GM12878 (cell line): ENCODE measurements around the gene ONECUT2. TPM values are rescaled to one million over a fixed set of nuclear protein-coding genes. Genes with fewer than 3 reads are reported as not detected.

Source experiments
- ATAC-seq: fragments of 200-7000 bp; cut with Tn5 transposase; 3 replicates; pipeline ENCODE4 v1.9.1; 2020; ENCODE audit warnings: mild to moderate bottlenecking, moderate library complexity
- BruUV-seq: library from RNA; stranded (reverse); fragments of 400-500 nt; replicated peaks from 2 replicates; lab custom pipeline; 2021; lab: Mats Ljungman, UMichigan
- CTCF ChIA-PET: fragments of 300-600 bp; sonication (Branson Sonifier 250); formaldehyde crosslinking; extraction: SDS; loops from one replicate; lab custom pipeline; 2021; ENCODE audit warnings: inconsistent platforms; lab: Yijun Ruan, JAX
- POLR2A ChIA-PET: fragments of 350-600 bp; formaldehyde crosslinking; extraction: SDS; loops from one replicate; lab custom pipeline; 2021; ENCODE audit warnings: inconsistent platforms; lab: Charles Lee
- RAD21 ChIA-PET: fragments of 300-600 bp; sonication (Branson Sonifier 250); formaldehyde crosslinking; loops from one replicate; lab custom pipeline; 2023; ENCODE audit warnings: antibody characterized with exemption; ENCODE audit not compliant: unreplicated experiment; lab: Charles Lee
- SMC1A ChIA-PET: fragments of 300-600 bp; sonication (Branson Sonifier 250); formaldehyde crosslinking; loops from one replicate; lab custom pipeline; 2023; ENCODE audit not compliant: unreplicated experiment, uncharacterized antibody; lab: Charles Lee
- DNase-seq: peaks from one replicate; pipeline ENCODE4 v3.0.0-alpha.2; 2011; ENCODE audit warnings: low read depth, low spot score
- FAIRE-seq: peaks from 3 replicates; lab custom pipeline; 2011; peaks lifted over from hg19 to GRCh38; lab: Jason Lieb, UNC
- H2AFZ ChIP-seq: 2 replicates; pipeline ENCODE4 v1.6.0; 2011; ENCODE audit warnings: low read depth, low read length, control low read depth; ENCODE audit not compliant: control insufficient read depth
- H3K27ac ChIP-seq: 2 replicates; pipeline ENCODE4 v1.5.1; 2011; ENCODE audit warnings: control low read depth; ENCODE audit not compliant: control insufficient read depth, insufficient read depth
- H3K27me3 ChIP-seq, 2 experiments: replicated peaks in 1 of 2; 2 replicates each; pipeline versions ENCODE4 v1.6.0 to v1.6.1; 2011; ENCODE audit warnings: low read length in 1 of 2; ENCODE audit not compliant: control insufficient read depth in 2 of 2, insufficient read depth in 2 of 2
- H3K36me3 ChIP-seq, 2 experiments: 2 replicates each; pipeline ENCODE4 v1.5.1; 2011; ENCODE audit warnings: low read length in 1 of 2; ENCODE audit not compliant: control insufficient read depth in 2 of 2, insufficient read depth in 2 of 2
- H3K4me1 ChIP-seq: 2 replicates; pipeline ENCODE4 v1.6.1; 2011; ENCODE audit warnings: mild to moderate bottlenecking, low read length, moderate library complexity, mixed read lengths; ENCODE audit not compliant: control insufficient read depth, insufficient read depth
- H3K4me2 ChIP-seq: 2 replicates; pipeline ENCODE4 v1.6.0; 2011; ENCODE audit warnings: control low read depth; ENCODE audit not compliant: control insufficient read depth, insufficient read depth
- H3K4me3 ChIP-seq: fragments of 200-600 bp; sonication (generic); 2 replicates; pipeline ENCODE4 v1.5.1; 2016
- H3K79me2 ChIP-seq: 2 replicates; pipeline ENCODE4 v1.6.0; 2011; ENCODE audit warnings: low read length; ENCODE audit not compliant: control insufficient read depth, insufficient read depth
- H3K9ac ChIP-seq: 2 replicates; pipeline ENCODE4 v1.8.0; 2011; ENCODE audit warnings: low read length, control low read depth, mixed read lengths; ENCODE audit not compliant: control insufficient read depth, insufficient read depth
- H3K9me3 ChIP-seq: replicated peaks from 3 replicates; pipeline ENCODE4 v1.5.1; 2011; ENCODE audit warnings: mild to moderate bottlenecking, low read length; ENCODE audit not compliant: control insufficient read depth, insufficient read depth
- H4K20me1 ChIP-seq: 2 replicates; pipeline ENCODE4 v1.6.0; 2011; ENCODE audit not compliant: control insufficient read depth, insufficient read depth
- FOXM1 ChIP-seq: IDR thresholded peaks from 2 replicates; pipeline ENCODE4 v1.6.1; 2012; ENCODE audit warnings: low read depth, mild to moderate bottlenecking, inconsistent platforms, low read length, moderate library complexity
- HDAC2 ChIP-seq: fragments of 200-600 bp; sonication (generic); IDR thresholded peaks from 2 replicates; pipeline ENCODE4 v1.6.1; 2017
- HDGF ChIP-seq: fragments of 450-650 bp; IDR thresholded peaks from 2 replicates; pipeline ENCODE4 v1.6.1; 2016; ENCODE audit warnings: antibody characterized with exemption
- MXI1 ChIP-seq: fragments of 150-350 bp; IDR thresholded peaks from 2 replicates; pipeline ENCODE4 v1.6.1; 2011; ENCODE audit warnings: low read depth, mild to moderate bottlenecking, inconsistent platforms, low read length, improper control_type of control experiment
- ZNF274 ChIP-seq: IDR thresholded peaks from one replicate; pipeline ENCODE4 v1.8.0; 2011; ENCODE audit not compliant: insufficient read length, insufficient read depth
- WGBS: methylation state at CpG from one replicate; pipeline ENCODE4 v1.1.6; 2016; ENCODE audit warnings: low lambda C conversion rate; ENCODE audit not compliant: insufficient replicate concordance, insufficient coverage; ENCODE audit errors: missing lambda C conversion rate; 5-methylcytosine and 5-hydroxymethylcytosine counted together
- in situ Hi-C: fragments of 300-500 bp; cut with MboI; formaldehyde crosslinking; loops from 9 replicates; pipeline ENCODE4 v1.14.3; 2018; ENCODE audit warnings: mixed read lengths
- intact Hi-C: fragments of 100-400 bp; cut with micrococcal nuclease; formaldehyde crosslinking; loops from one replicate; pipeline ENCODE4 v1.14.2; 2022; ENCODE audit not compliant: unreplicated experiment
- polyA plus RNA-seq, 11 experiments: library from polyadenylated mRNA; depleted of rRNA in 4 of 11; unstranded in 6 of 11; stranded (reverse) in 5 of 11; fragments of >200 nt; fragmentation: Nextera tagmentation in 4 of 11; fragmentation: Illumina TruSeq in 1 of 11; extraction: Ambion mirVana in 4 of 11; extraction: Trizol in 1 of 11; gene quantifications; 1 replicate in 1 of 11; 2 replicates in 10 of 11; pipeline versions ENCODE4 v1.2.1 to v1.2.3, GENCODE V29; 2011 to 2016; ENCODE audit warnings: inconsistent platforms in 2 of 11, missing spikeins in 2 of 11, low read depth in 1 of 11
- total RNA-seq, 4 experiments: library from RNA; depleted of rRNA in 3 of 4; stranded (reverse); fragments of >200 nt in 3 of 4; fragmentation: Illumina TruSeq in 1 of 4; extraction: Trizol in 1 of 4; gene quantifications; 2 replicates each; pipeline versions ENCODE4 v1.2.1 to v1.2.3, GENCODE V29; 2013 to 2021
- TF ChIP-seq, protein P1 (sequence below): fragments of 450-650 bp; IDR thresholded peaks from 2 replicates; pipeline ENCODE4 v1.6.1; 2017; ENCODE audit warnings: borderline replicate concordance
- TF ChIP-seq, protein P2 (sequence below): fragments of 450-650 bp; IDR thresholded peaks from 2 replicates; pipeline ENCODE4 v1.6.1; 2016; ENCODE audit warnings: mild to moderate bottlenecking

ONECUT2 gene
- total and polyA plus RNA-seq, 10 of the 15 experiments (the other 5 are each of a cell fraction or from before 2014, with no cell fraction given), result 0.01 to 0.03 TPM; not detected in 8

DNA sequence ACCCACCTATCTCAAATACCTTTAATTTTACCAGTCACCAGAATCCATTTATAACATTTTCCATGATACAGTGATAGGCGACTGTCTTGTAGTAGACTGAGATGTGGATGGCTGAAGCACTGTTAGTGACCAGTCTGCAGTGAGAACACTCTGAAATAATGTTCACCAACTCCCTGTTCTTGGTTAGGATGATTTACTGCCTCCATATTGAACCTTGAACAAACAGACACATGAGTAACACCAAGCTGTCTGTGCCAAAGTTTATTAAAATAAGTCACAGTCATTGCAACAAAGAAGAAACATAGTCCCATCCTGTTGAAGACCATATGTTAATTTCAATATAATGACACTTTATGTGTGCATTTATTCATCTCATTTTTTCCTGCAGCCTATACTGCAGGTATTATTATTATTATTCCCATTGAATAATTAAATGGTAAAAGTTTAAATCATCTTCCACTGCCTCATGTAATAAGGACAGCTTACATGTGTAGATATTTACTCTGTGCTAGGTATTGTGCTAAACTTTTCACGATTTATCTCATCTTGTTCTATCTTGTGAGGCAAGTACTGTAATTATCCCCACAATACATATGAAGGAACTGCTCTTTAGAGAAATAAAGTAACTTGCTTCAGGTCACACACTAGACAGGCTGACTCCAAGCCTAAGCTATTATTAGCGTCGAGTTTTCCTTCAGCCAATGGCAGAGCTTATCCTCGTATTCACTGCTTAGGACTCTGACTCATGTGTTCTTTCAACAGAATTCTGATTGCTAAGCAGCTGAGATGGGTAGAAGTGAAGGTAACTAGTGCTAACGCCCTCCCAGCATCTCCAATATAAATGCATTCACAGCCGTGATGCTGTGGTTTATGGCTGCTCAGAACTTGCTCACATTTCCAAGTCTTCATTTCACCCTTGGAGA lies 62.5 kb downstream of the ONECUT2 start:
- no peaks in the 10 kb centered on the region for H3K36me3 ChIP-seq
- FAIRE-seq (no peak), DNase-seq (no peak), ATAC-seq (no peak)
- ChIA-PET CTCF (interaction anchor here (0.9 kb wide), 1 partner anchor 8 kb away, joined by 5 read pairs; no protein-coding TSS in a partner anchor), POLR2A (no interaction called here), RAD21 (no interaction called here)
- H3K9ac ChIP-seq, result no peak overlapping the region
- H3K4me1 ChIP-seq, result no peaks in the 10 kb centered on the region
- H2AFZ ChIP-seq, result no peak overlapping the region
- WGBS, result 40% methylated on average over 7 of the region's 7 CpGs
- no peaks in the 10 kb centered on the region for H3K79me2 ChIP-seq
- H3K27ac ChIP-seq, result no peak overlapping the region
- in situ Hi-C loops, result no loop called here
- BruUV-seq, result no TSS peak
- H3K4me2 ChIP-seq, result no peak overlapping the region
- H3K9me3 ChIP-seq, result no peaks in the 10 kb centered on the region
- H3K27me3 ChIP-seq, result no peaks in the 10 kb centered on the region; a peak in 2 of 4 replicates
- H3K4me3 ChIP-seq, result no peak overlapping the region
- no peaks in the 10 kb centered on the region for H4K20me1 ChIP-seq
- TF ChIP-seq FOXM1 (no peak), MXI1 (no peak)
- TF ChIP-seq, all 136 proteins: peak for 0
- SMC1A ChIA-PET, result no interaction called here
- intact Hi-C loops, result no loop called here

DNA sequence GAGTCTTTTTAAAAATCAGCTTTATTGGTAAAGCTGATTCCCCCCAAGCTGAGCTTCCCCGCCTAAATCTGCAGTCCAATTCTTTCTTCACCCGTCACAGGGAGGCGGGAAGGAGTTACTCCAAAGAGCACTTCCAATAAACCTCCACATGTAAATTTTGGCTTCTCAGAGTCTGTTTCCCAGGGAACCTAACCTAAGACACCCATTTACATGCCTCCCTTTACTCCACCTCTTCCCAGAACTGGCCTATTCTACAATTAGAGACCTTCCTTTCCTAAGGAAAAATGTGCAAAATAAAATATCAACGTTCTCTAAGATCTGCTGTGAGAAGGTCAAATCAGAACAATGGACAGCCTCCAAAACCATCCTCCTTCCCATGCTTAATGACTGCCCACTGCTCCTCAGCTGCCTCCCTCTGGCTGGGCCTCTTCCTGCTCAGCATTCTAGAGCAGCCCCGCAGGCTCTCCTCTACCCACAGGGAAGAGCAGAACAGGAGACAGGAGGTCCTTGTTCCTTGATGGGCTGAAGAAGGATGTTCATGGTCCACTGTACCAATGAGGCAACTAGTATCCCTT lies 63.6 kb downstream of the ONECUT2 start:
- CTCF ChIA-PET, result no interaction called here
- Histone ChIP-seq H3K27ac (no peak overlapping the region), H3K4me1 (no peaks in the 10 kb centered on the region), H3K4me3 (no peak overlapping the region), H3K9ac (no peak overlapping the region), H3K36me3 (no peaks in the 10 kb centered on the region), H3K9me3 (no peaks in the 10 kb centered on the region), H3K79me2 (no peaks in the 10 kb centered on the region), H3K4me2 (no peak overlapping the region), H4K20me1 (no peaks in the 10 kb centered on the region), H3K27me3 (no peaks in the 10 kb centered on the region; a peak in 2 of 4 replicates), H2AFZ (no peak overlapping the region)
- FAIRE-seq (no peak), ATAC-seq (no peak), DNase-seq (no peak)
- RAD21 ChIA-PET, result no interaction called here
- intact Hi-C loops, result no loop called here
- POLR2A ChIA-PET, result no interaction called here
- SMC1A ChIA-PET, result no interaction called here
- BruUV-seq, result no TSS peak
- 35% methylated on average over 5 of the region's 5 CpGs for WGBS
- TF ChIP-seq HDAC2, result no peak
- TF ChIP-seq, protein P1, sequence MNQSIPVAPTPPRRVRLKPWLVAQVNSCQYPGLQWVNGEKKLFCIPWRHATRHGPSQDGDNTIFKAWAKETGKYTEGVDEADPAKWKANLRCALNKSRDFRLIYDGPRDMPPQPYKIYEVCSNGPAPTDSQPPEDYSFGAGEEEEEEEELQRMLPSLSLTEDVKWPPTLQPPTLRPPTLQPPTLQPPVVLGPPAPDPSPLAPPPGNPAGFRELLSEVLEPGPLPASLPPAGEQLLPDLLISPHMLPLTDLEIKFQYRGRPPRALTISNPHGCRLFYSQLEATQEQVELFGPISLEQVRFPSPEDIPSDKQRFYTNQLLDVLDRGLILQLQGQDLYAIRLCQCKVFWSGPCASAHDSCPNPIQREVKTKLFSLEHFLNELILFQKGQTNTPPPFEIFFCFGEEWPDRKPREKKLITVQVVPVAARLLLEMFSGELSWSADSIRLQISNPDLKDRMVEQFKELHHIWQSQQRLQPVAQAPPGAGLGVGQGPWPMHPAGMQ, result no peak
- TF ChIP-seq, protein P2, sequence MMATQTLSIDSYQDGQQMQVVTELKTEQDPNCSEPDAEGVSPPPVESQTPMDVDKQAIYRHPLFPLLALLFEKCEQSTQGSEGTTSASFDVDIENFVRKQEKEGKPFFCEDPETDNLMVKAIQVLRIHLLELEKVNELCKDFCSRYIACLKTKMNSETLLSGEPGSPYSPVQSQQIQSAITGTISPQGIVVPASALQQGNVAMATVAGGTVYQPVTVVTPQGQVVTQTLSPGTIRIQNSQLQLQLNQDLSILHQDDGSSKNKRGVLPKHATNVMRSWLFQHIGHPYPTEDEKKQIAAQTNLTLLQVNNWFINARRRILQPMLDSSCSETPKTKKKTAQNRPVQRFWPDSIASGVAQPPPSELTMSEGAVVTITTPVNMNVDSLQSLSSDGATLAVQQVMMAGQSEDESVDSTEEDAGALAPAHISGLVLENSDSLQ, result no peak
- no peak for TF ChIP-seq HDGF
- TF ChIP-seq ZNF274, result no peak
- in situ Hi-C loops, result no loop called here
